Neural crest cell (in vitro differentiated cells): ENCODE measurements around the gene GPR39. TPM values are rescaled to one million over a fixed set of nuclear protein-coding genes. Genes with fewer than 3 reads are reported as not detected.
A peak's percentile ranks its signal among the peaks of the same experiment; 100 is the strongest.

Experiments used
- DNase-seq: peaks from one replicate; pipeline ENCODE4 v3.0.0; 2021; ENCODE audit warnings: low read depth, mixed read lengths, low spot score
- H3K27ac Mint-ChIP-seq: one replicate; pipeline ENCODE4 v1.8.0; 2021; ENCODE audit warnings: mild to moderate bottlenecking, mixed read lengths; ENCODE audit not compliant: unreplicated experiment
- H3K27me3 Mint-ChIP-seq: 2 replicates; pipeline ENCODE4 v1.8.0; 2021; ENCODE audit warnings: low read depth, mild to moderate bottlenecking, mixed read lengths
- H3K36me3 Mint-ChIP-seq: 2 replicates; pipeline ENCODE4 v1.8.0; 2021; ENCODE audit warnings: low read depth, mild to moderate bottlenecking, mixed read lengths
- H3K4me1 Mint-ChIP-seq: 2 replicates; pipeline ENCODE4 v1.8.0; 2021; ENCODE audit warnings: mixed read lengths
- H3K4me3 Mint-ChIP-seq: one replicate; pipeline ENCODE4 v1.8.0; 2021; ENCODE audit warnings: mild to moderate bottlenecking, mixed read lengths
- H3K9me3 Mint-ChIP-seq: 2 replicates; pipeline ENCODE4 v1.8.0; 2021; ENCODE audit warnings: mixed read lengths
- CTCF ChIP-seq: fragments of 200-600 bp; sonication (generic); conservative IDR thresholded peaks from 2 replicates; pipeline ENCODE4 v1.5.0; 2021; ENCODE audit warnings: antibody characterized with exemption, mild to moderate bottlenecking
- total RNA-seq: library from RNA; stranded (reverse); gene quantifications from 2 replicates; pipeline ENCODE4 v1.2.1, GENCODE V29; 2021

Gene GPR39
- total RNA-seq, 1 donor from 2014 or later: 0.35 TPM

GRCh38 chr2:132680544-132680943 lies 263.9 kb downstream of the GPR39 start:
- no peaks in the 10 kb centered on the region for H3K9me3 Mint-ChIP-seq
- no peak for DNase-seq
- H3K4me1 Mint-ChIP-seq: no peaks in the 10 kb centered on the region
- TF ChIP-seq CTCF: no peak
- no peaks in the 10 kb centered on the region for H3K27me3 Mint-ChIP-seq
- no peak overlapping the region for H3K4me3 Mint-ChIP-seq
- no peak overlapping the region for H3K27ac Mint-ChIP-seq
- H3K36me3 Mint-ChIP-seq: no peaks in the 10 kb centered on the region

- Mint-ChIP-seq H3K36me3 (no peaks in the 10 kb centered on the region), H3K4me3 (no peak overlapping the region), H3K27me3 (no peaks in the 10 kb centered on the region), H3K9me3 (no peaks in the 10 kb centered on the region), H3K4me1 (no peaks in the 10 kb centered on the region), H3K27ac (no peak overlapping the region)
- TF ChIP-seq CTCF: no peak
- DNase-seq: no peak
Measured at GRCh38 chr2:132681766-132682165, 265.2 kb downstream of the GPR39 start.

- peak overlapping the region; percentile 68 for H3K27ac Mint-ChIP-seq
- peaks cover 13% of the 10 kb centered on the region for H3K36me3 Mint-ChIP-seq
- peaks cover 5% of the 10 kb centered on the region for H3K4me1 Mint-ChIP-seq
- peaks cover 4% of the 10 kb centered on the region for H3K9me3 Mint-ChIP-seq
- TF ChIP-seq CTCF: no peak
- no peak overlapping the region for H3K4me3 Mint-ChIP-seq
- DNase-seq: no peak
- no peaks in the 10 kb centered on the region for H3K27me3 Mint-ChIP-seq
Measured at GRCh38 chr2:132690664-132691303, 274.2 kb downstream of the GPR39 start.

DNA sequence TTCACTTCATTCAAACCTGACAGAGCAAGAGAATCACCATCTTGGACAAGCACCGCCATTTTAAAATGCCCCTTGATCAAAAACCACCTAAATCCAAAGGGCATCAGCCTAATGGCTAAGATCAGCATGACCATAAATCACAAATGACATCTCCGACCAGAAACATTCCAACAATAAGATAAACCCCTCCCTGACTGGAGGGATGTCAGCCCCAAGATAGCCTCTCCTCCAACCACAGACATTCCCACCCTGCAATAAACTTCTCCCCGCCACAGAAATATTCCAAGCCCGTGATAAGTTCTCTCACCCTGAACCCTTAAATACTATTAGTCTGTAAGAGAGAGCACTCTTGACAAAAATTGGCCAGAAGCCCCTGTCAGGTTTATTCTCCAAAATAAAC lies 275.0 kb downstream of the GPR39 start:
- Mint-ChIP-seq H3K4me3 (no peak overlapping the region), H3K27ac (no peak overlapping the region), H3K4me1 (peaks cover 8% of the 10 kb centered on the region), H3K36me3 (peaks cover 13% of the 10 kb centered on the region), H3K27me3 (no peaks in the 10 kb centered on the region), H3K9me3 (peaks cover 4% of the 10 kb centered on the region)
- no peak for DNase-seq
- no peak for TF ChIP-seq CTCF

- Mint-ChIP-seq H3K27me3 (no peaks in the 10 kb centered on the region), H3K4me1 (peaks cover 20% of the 10 kb centered on the region), H3K4me3 (no peak overlapping the region), H3K9me3 (peaks cover 4% of the 10 kb centered on the region), H3K27ac (no peak overlapping the region), H3K36me3 (peaks cover 13% of the 10 kb centered on the region)
- DNase-seq: no peak
- TF ChIP-seq CTCF: no peak
Measured at GRCh38 chr2:132692816-132693215, 276.2 kb downstream of the GPR39 start.
